Duodenal mucosa (tissue), 2 donors: Measurements from ENCODE around the gene BAZ2A.
"Not testable (repeated sequence)": the region's sequence is repeated elsewhere in the genome, so short reads cannot be mapped to it uniquely, and the experiment has no call there.

Experiments used
- H3K27ac ChIP-seq: one replicate; pipeline ENCODE4 v1.7.0; 2013; ENCODE audit warnings: low read depth, low read length
- H3K27me3 ChIP-seq, 2 donors: one replicate each; pipeline ENCODE4 v1.7.0; 2013; ENCODE audit warnings: low read length in 2 of 2, control low read depth in 1 of 2; ENCODE audit not compliant: insufficient read depth in 2 of 2, control insufficient read depth in 1 of 2
- H3K36me3 ChIP-seq, 2 donors: one replicate each; pipeline ENCODE4 v1.7.0; 2013; ENCODE audit warnings: low read length in 2 of 2, control low read depth in 1 of 2; ENCODE audit not compliant: insufficient read depth in 2 of 2, control insufficient read depth in 1 of 2
- H3K4me1 ChIP-seq, 2 donors: one replicate each; pipeline ENCODE4 v1.7.0; 2013; ENCODE audit warnings: low read length in 2 of 2, control low read depth in 1 of 2; ENCODE audit not compliant: insufficient read depth in 2 of 2, control insufficient read depth in 1 of 2
- H3K4me3 ChIP-seq, 2 donors: one replicate each; pipeline ENCODE4 v1.7.0; 2013; ENCODE audit warnings: low read length in 2 of 2, low read depth in 1 of 2
- H3K9ac ChIP-seq, 2 donors: one replicate each; pipeline ENCODE4 v1.7.0; 2013; ENCODE audit warnings: low read length in 2 of 2, low read depth in 1 of 2
- H3K9me3 ChIP-seq, 2 donors: one replicate each; pipeline ENCODE4 v1.7.0; 2013; ENCODE audit warnings: low read length in 2 of 2, control low read depth in 1 of 2; ENCODE audit not compliant: control insufficient read depth in 1 of 2

Gene BAZ2A

DNA sequence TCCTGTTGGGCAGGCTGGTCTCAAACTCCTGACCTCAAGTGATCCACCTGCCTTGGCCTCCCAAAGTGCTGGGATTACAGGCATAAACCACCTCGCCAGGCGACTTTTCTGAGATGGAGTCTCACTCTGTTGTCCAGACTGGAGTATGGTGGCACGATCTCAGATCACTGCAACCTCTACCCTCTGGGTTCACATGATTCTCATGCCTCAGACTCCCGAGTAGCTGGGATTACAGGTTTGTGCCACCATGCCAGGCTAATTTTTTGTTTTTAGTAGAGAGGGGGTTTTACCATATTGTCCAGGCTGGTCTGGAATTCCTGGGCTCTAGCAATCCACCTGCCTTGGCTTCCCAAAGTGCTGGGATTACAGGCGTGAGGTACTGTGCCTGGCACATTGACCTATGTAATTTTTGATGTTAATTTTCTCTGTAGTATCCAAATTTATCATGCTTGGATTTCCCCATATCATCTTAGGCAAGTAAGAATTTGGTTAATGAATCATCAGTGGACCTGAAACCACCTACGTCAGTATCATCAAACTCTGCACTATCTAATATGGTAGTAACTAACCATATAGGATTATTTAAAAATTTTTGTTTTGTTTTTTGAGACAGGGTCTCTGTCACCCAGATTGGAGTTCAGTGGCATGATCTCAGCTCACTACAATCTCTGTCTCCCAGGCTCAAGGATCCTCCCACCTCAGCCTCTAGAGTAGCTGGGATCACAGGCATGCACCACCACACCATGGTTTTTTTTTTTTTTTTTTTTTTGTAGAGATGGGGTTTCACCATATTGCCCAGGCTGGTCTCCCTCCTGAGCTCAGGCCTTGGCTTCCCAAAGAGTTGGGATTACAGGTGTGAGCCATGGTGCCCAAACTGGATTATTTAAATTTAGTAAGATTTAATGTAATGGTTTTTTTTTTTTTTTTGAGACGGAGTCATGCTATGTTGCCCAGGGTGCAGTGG lies 27.6 kb upstream of the BAZ2A start:
- Histone ChIP-seq H3K4me1 (no peaks in the 10 kb centered on the region), H3K4me3 (no peak overlapping the region), H3K27me3 (no peaks in the 10 kb centered on the region), H3K9me3 (peaks cover 0 to 6% of the 10 kb centered on the region in 2 donors), H3K36me3 (peaks cover 0 to 5% of the 10 kb centered on the region in 2 donors), H3K27ac (no peak overlapping the region), H3K9ac (no peak overlapping the region)

DNA sequence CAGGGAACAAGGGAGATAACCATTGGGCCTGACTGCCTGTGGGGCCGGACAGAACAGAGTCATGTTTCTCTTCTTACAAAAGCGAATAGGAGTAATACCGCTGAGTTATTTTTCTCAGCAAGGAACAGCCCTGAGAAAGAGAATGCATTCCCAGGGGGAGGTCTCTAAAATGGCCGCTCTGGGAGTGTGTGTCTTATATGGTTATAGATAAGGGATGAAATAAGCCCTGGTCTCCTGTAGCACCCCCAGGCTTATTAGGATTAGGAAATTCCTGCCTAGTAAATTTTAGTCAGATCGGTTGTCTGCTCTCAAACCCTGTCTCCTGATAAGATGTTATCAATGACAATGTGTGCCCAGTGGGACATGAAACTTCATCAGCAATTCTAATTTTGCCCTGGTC lies 23.7 kb upstream of the BAZ2A start:
- H3K4me3 ChIP-seq, H3K9me3 ChIP-seq, H3K27me3 ChIP-seq, H3K9ac ChIP-seq, H3K36me3 ChIP-seq, H3K27ac ChIP-seq, H3K4me1 ChIP-seq: not testable (repeated sequence)

DNA sequence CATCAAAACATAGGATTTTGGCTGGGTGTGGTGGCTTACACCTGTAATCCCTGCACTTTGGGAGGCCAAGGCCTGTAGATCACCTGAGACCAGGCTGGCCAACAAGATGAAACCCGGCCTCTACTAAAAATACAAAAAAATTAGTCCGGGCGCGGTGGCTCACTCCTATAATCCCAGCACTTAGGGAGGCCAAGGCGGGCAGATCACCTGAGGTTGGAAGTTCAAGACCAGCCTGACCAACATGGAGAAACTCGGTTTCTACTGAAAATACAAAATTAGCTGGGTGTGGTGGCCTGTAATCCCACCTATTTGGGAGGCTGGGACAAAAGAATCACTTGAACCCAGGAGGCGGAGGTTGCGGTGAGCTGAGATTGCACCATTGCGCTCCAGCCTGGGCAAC lies 17.9 kb upstream of the BAZ2A start:
- not testable (repeated sequence) for H3K4me3 ChIP-seq, H3K27ac ChIP-seq, H3K9me3 ChIP-seq, H3K9ac ChIP-seq, H3K27me3 ChIP-seq
- Histone ChIP-seq H3K4me1 (peaks cover 17 to 23% of the 10 kb centered on the region in 2 donors), H3K36me3 (peaks cover 14 to 15% of the 10 kb centered on the region in 2 donors)

- H3K27me3 ChIP-seq = no peaks in the 10 kb centered on the region
- peak within 1 kb of the TSS; percentile 90 to 99 for H3K4me3 ChIP-seq
- peaks cover 17 to 29% of the 10 kb centered on the region in 2 donors for H3K4me1 ChIP-seq
- peak within 1 kb of the TSS; percentile 87 for H3K27ac ChIP-seq
- peaks cover 25 to 34% of the 10 kb centered on the region in 2 donors for H3K36me3 ChIP-seq
- no peaks in the 10 kb centered on the region for H3K9me3 ChIP-seq
- peak within 1 kb of the TSS; percentile 95 to 100 for H3K9ac ChIP-seq
These were observed 15.8 kb upstream of the BAZ2A start, which contains the start of gene ATP5F1B for GRCh38 chr12:56645717-56646446. Gene ATP5F1B, minus strand, starts transcription at chr12:56645984. Its CDS starts 21 bp downstream, at chr12:56645963.

DNA sequence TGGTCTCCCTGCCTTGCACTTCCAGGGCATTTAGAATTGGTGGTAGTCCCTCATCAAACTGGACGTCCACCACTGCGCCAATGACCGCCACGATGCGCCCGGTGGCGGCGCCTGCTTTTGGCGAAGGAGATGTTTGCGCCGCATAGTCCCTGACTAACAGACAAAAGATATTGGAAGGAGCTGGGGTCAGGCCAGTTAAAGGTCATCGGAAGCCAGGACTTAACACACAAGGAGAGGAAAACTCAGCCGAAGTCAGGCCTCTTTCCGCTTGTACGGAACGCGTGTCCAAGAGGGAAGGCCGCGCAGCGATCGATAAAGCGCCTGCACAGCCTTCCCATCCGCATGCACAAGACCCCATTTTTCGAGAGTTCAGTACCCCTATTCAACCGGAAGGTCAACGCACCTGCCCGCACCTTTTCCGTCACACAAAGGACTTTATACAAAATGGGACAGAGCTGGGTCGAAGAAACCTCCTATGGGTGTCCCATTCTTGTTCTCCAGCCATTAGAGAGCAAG lies 15.1 kb upstream of the BAZ2A start:
- H3K9ac ChIP-seq = peak overlapping the region; percentile 95 to 100
- peak overlapping the region; percentile 87 for H3K27ac ChIP-seq
- H3K36me3 ChIP-seq = peaks cover 25 to 41% of the 10 kb centered on the region in 2 donors
- peak overlapping the region; percentile 90 to 99 for H3K4me3 ChIP-seq
- H3K4me1 ChIP-seq = peaks cover 17 to 29% of the 10 kb centered on the region in 2 donors
- H3K27me3 ChIP-seq = no peaks in the 10 kb centered on the region
- no peaks in the 10 kb centered on the region for H3K9me3 ChIP-seq

GRCh38 chr12:56644654-56645053 lies 14.5 kb upstream of the BAZ2A start:
- Histone ChIP-seq H3K9me3 (no peaks in the 10 kb centered on the region), H3K4me1 (peaks cover 17 to 29% of the 10 kb centered on the region in 2 donors), H3K27ac (no peak overlapping the region), H3K9ac (peak overlapping the region; percentile 95 to 100), H3K4me3 (peak overlapping the region; percentile 90 to 99), H3K27me3 (no peaks in the 10 kb centered on the region), H3K36me3 (peaks cover 28 to 46% of the 10 kb centered on the region in 2 donors)

DNA sequence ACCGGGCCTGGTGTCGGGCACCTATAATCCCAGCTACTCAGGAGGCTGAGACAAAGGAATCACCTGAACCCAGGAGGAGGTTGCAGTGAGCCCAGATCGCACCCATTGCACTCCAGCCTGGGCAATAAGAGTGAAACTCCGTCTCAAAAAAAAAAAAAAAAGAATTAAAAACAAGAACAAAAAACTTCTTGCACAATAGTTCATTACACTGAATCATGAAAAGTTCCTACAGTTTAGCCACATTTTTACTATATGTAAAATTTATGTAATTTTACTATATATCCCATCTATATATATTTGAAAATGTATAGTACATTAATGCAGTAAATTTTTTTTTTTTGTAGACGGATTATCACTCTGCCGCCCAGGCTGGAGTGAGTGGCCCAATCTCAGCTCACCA lies 11.1 kb upstream of the BAZ2A start:
- peaks cover 48 to 68% of the 10 kb centered on the region in 2 donors for H3K36me3 ChIP-seq
- no peak overlapping the region for H3K27ac ChIP-seq
- H3K4me3 ChIP-seq = no peak overlapping the region
- no peak overlapping the region for H3K9ac ChIP-seq
- no peaks in the 10 kb centered on the region for H3K27me3 ChIP-seq
- peaks cover 24 to 25% of the 10 kb centered on the region in 2 donors for H3K4me1 ChIP-seq
- H3K9me3 ChIP-seq = no peaks in the 10 kb centered on the region

DNA sequence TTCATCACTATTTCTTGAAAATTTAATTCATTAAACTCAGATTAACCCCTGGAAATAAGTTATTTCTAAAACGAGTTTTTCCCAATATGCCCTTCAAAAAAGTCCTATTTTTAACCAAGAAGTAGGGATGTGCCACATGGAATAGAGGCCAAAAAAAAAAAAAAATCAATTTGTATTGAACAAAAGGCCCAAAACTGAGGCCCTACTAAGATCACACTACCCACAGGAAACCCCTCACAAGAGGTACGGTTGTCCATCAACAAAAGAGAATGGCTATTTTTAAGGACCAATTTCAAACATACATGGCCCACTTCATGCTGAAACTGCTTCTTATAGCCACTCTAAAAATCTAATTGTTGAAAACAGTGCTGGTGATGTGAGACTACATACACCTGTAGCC lies 7.5 kb upstream of the BAZ2A start:
- H3K9me3 ChIP-seq = no peaks in the 10 kb centered on the region
- no peak overlapping the region for H3K4me3 ChIP-seq
- no peaks in the 10 kb centered on the region for H3K27me3 ChIP-seq
- peak overlapping the region in 1 of 2 donors; percentile 20 for H3K9ac ChIP-seq
- peaks cover 21 to 31% of the 10 kb centered on the region in 2 donors for H3K4me1 ChIP-seq
- H3K27ac ChIP-seq = no peak overlapping the region
- peaks cover 29 to 50% of the 10 kb centered on the region in 2 donors for H3K36me3 ChIP-seq

DNA sequence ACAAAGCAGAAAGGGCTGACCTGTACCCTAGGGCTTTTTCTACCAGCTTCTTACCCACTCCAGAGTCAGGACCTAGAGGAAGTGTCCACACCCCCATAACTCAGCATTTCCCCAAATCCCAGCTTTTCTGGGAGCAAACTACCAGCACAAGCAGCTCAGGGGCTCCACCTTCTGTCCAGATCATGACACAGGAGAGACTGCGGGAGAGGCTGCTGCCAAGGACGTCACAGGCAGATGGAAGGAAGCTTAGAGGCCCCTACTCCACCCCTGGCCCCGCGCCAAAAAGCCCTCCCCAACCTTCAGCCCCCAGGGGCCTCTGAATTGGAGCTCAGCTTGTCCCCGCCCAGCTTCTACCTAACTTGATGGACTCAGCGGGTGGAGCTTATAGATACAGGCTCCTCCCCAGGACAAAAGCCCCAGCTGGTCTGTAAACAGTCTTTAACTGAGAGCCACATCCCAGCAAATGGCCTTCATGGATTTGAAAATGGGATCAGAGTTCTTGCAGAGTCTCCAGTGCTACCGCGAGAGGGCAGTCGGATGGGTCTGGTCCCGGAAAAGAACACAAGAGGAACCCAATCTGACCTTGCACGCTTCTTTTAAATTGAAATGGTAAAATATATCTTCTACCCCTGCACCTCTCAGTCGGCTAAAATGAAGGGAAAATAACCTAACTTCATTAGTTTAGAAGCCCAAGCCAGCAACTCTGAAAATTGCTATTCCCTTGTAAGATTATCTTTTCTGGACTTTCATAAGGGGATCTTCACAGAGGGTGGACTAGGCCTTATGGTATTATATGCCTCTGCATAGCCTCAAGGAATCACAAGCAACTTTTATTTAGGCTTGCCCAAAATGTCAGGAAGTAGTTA lies 6.8 kb upstream of the BAZ2A start:
- peaks cover 23 to 43% of the 10 kb centered on the region in 2 donors for H3K36me3 ChIP-seq
- peak overlapping the region; percentile 98 for H3K27ac ChIP-seq
- no peaks in the 10 kb centered on the region for H3K27me3 ChIP-seq
- peak overlapping the region; percentile 88 to 94 for H3K9ac ChIP-seq
- peak overlapping the region; percentile 81 to 88 for H3K4me3 ChIP-seq
- peaks cover 28 to 33% of the 10 kb centered on the region in 2 donors for H3K4me1 ChIP-seq
- no peaks in the 10 kb centered on the region for H3K9me3 ChIP-seq
